Fibroblast of lung (primary cell): Measurements from ENCODE around the gene LACRT. TPM values are rescaled to one million over a fixed set of nuclear protein-coding genes. Genes with fewer than 3 reads are reported as not detected.

ENCODE experiments used
- DNase-seq, 2 donors: peaks; one replicate each; pipeline versions ENCODE4 v3.0.0 to v3.0.0-alpha.2; 2010; ENCODE audit warnings: low read depth in 2 of 2
- H2AFZ ChIP-seq: 2 replicates; pipeline ENCODE4 v1.5.1; 2012; ENCODE audit warnings: low read length, control low read depth, inconsistent platforms
- H3K27ac ChIP-seq: 2 replicates; pipeline ENCODE4 v1.5.1; 2011; ENCODE audit warnings: low read length, control low read depth; ENCODE audit not compliant: insufficient read depth
- H3K27me3 ChIP-seq: 2 replicates; pipeline ENCODE4 v1.5.1; 2011; ENCODE audit warnings: mild to moderate bottlenecking, low read length; ENCODE audit not compliant: control insufficient read depth, insufficient read depth
- H3K36me3 ChIP-seq: 2 replicates; pipeline ENCODE4 v1.5.1; 2011; ENCODE audit warnings: low read length; ENCODE audit not compliant: control insufficient read depth, insufficient read depth
- H3K4me1 ChIP-seq: 2 replicates; pipeline ENCODE4 v1.5.1; 2011; ENCODE audit warnings: low read length; ENCODE audit not compliant: control insufficient read depth, insufficient read depth; ENCODE audit errors: extremely low read depth
- H3K4me2 ChIP-seq: 2 replicates; pipeline ENCODE4 v1.5.1; 2011; ENCODE audit warnings: low read length, control low read depth; ENCODE audit not compliant: insufficient read depth; ENCODE audit errors: extremely low read depth
- H3K4me3 ChIP-seq, 4 experiments: fragments of 200-600 bp in 1 of 4; sonication (generic) in 1 of 4; replicated peaks in 1 of 4; 2 replicates each; pipeline ENCODE4 v1.5.1; 2011 to 2016; ENCODE audit warnings: low read length in 4 of 4, low read depth in 3 of 4, mild to moderate bottlenecking in 3 of 4, control low read depth in 2 of 4, inconsistent platforms in 1 of 4, mixed read lengths in 1 of 4; ENCODE audit not compliant: insufficient read depth in 1 of 4; ENCODE audit errors: control extremely low read depth in 1 of 4
- H3K79me2 ChIP-seq: 2 replicates; pipeline ENCODE4 v1.5.1; 2012; ENCODE audit warnings: mild to moderate bottlenecking, low read length, inconsistent platforms; ENCODE audit not compliant: control insufficient read depth, insufficient read depth
- H3K9ac ChIP-seq: 2 replicates; pipeline ENCODE4 v1.5.1; 2011; ENCODE audit warnings: mild to moderate bottlenecking, low read length, control low read depth; ENCODE audit not compliant: insufficient read depth
- H3K9me3 ChIP-seq: 2 replicates; pipeline ENCODE4 v1.5.1; 2012; ENCODE audit warnings: low read depth, low read length; ENCODE audit not compliant: control insufficient read depth, insufficient read depth
- H4K20me1 ChIP-seq: 2 replicates; pipeline ENCODE4 v1.5.1; 2011; ENCODE audit warnings: low read length; ENCODE audit not compliant: control insufficient read depth, insufficient read depth; ENCODE audit errors: extremely low read depth
- EZH2 ChIP-seq: IDR thresholded peaks from 2 replicates; pipeline ENCODE4 v1.5.1; 2012; ENCODE audit warnings: low read length, control low read depth, mild to moderate bottlenecking; ENCODE audit errors: missing control alignments
- polyA plus RNA-seq, 2 donors: library from polyadenylated mRNA; depleted of rRNA in 1 of 2; stranded (reverse) in 1 of 2; unstranded in 1 of 2; fragments of >200 nt; gene quantifications; 2 replicates each; pipeline ENCODE4 v1.2.1, GENCODE V29; 2011 to 2012; ENCODE audit warnings: missing spikeins in 1 of 2
- total RNA-seq: library from RNA; depleted of rRNA; stranded (reverse); fragments of >200 nt; gene quantifications from 2 replicates; pipeline ENCODE4 v1.2.1, GENCODE V29; 2014
- TF ChIP-seq, protein P1 (sequence below), 2 donors: IDR thresholded peaks in 1 of 2; conservative IDR thresholded peaks in 1 of 2; 1 replicate in 1 of 2; 2 replicates in 1 of 2; pipeline ENCODE4 v1.5.1; 2011 to 2012; ENCODE audit warnings: low read length in 2 of 2, control low read depth in 1 of 2, inconsistent platforms in 1 of 2, low read depth in 1 of 2, mild to moderate bottlenecking in 1 of 2

The LACRT gene
- total and polyA plus RNA-seq, 2 donors (not counting 1 experiment from before 2014, with no cell fraction given), result not detected

GRCh38 chr12:54631551-54631950 lies 3.1 kb downstream of the LACRT start:
- Histone ChIP-seq H3K79me2 (no peaks in the 10 kb centered on the region), H3K4me1 (no peaks in the 10 kb centered on the region), H3K4me3 (no peak overlapping the region), H3K27me3 (no peaks in the 10 kb centered on the region), H4K20me1 (no peaks in the 10 kb centered on the region), H2AFZ (no peak overlapping the region), H3K36me3 (no peaks in the 10 kb centered on the region), H3K9ac (no peak overlapping the region), H3K4me2 (no peak overlapping the region), H3K27ac (no peak overlapping the region), H3K9me3 (no peaks in the 10 kb centered on the region)
- DNase-seq, result no peak
- TF ChIP-seq, protein P1, sequence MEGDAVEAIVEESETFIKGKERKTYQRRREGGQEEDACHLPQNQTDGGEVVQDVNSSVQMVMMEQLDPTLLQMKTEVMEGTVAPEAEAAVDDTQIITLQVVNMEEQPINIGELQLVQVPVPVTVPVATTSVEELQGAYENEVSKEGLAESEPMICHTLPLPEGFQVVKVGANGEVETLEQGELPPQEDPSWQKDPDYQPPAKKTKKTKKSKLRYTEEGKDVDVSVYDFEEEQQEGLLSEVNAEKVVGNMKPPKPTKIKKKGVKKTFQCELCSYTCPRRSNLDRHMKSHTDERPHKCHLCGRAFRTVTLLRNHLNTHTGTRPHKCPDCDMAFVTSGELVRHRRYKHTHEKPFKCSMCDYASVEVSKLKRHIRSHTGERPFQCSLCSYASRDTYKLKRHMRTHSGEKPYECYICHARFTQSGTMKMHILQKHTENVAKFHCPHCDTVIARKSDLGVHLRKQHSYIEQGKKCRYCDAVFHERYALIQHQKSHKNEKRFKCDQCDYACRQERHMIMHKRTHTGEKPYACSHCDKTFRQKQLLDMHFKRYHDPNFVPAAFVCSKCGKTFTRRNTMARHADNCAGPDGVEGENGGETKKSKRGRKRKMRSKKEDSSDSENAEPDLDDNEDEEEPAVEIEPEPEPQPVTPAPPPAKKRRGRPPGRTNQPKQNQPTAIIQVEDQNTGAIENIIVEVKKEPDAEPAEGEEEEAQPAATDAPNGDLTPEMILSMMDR (conservative IDR thresholded peaks at IDR 0.05 in 1 of 2, IDR thresholded peaks at IDR 0.05 in 1 of 2; ENCODE audit: low read depth in 1 of 2, low read length in 2 of 2), result no peak
- TF ChIP-seq EZH2, result no peak

GRCh38 chr12:54629925-54630324 lies 4.8 kb downstream of the LACRT start:
- Histone ChIP-seq H3K4me1 (no peaks in the 10 kb centered on the region), H2AFZ (no peak overlapping the region), H3K27me3 (no peaks in the 10 kb centered on the region), H3K4me2 (no peak overlapping the region), H3K79me2 (no peaks in the 10 kb centered on the region), H4K20me1 (no peaks in the 10 kb centered on the region), H3K9me3 (no peaks in the 10 kb centered on the region), H3K9ac (no peak overlapping the region), H3K36me3 (no peaks in the 10 kb centered on the region), H3K4me3 (no peak overlapping the region), H3K27ac (no peak overlapping the region)
- DNase-seq, result no peak
- TF ChIP-seq EZH2, result no peak
- TF ChIP-seq, protein P1 (conservative IDR thresholded peaks at IDR 0.05 in 1 of 2, IDR thresholded peaks at IDR 0.05 in 1 of 2; ENCODE audit: low read depth in 1 of 2, low read length in 2 of 2), result no peak

DNA sequence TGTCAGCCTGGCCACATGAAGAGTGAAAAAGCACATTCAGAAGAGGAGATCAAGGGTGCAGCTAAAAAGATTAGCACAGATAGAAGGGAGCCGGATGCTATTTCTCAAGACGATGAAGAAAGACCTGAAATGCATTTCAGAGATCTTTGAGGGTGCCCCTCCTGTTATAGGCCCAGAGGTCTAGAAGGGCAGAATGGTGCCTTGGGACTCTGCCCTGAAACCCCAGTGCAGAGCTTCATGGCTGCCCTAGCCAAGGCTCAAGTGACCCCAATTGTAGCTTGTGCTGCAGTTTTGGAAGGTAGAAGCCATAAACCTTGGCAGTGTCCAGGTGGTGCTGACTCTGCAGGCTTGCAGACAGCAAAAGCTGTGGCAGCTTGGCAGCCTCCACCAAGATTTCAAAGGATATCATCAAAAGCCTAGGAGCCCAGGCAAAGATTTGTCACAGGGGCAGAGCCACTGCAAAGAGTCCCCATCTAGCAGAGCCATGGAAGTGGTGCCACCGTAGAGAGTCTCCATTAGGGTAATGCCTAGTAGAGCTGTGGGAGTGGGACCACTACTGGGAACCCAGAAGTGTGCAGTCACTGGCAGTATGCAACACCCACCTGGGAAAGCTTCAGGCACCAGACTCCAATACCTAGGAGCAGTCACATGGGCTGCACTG lies 6.4 kb downstream of the LACRT start:
- H3K79me2 ChIP-seq, result no peaks in the 10 kb centered on the region
- H3K9ac ChIP-seq, result no peak overlapping the region
- H3K27me3 ChIP-seq, result no peaks in the 10 kb centered on the region
- no peak overlapping the region for H3K4me2 ChIP-seq
- H3K9me3 ChIP-seq, result no peaks in the 10 kb centered on the region
- H4K20me1 ChIP-seq, result no peaks in the 10 kb centered on the region
- no peak for TF ChIP-seq EZH2
- TF ChIP-seq, protein P1 (conservative IDR thresholded peaks at IDR 0.05 in 1 of 2, IDR thresholded peaks at IDR 0.05 in 1 of 2; ENCODE audit: low read depth in 1 of 2, low read length in 2 of 2), result no peak
- DNase-seq, result no peak
- H3K27ac ChIP-seq, result no peak overlapping the region
- no peak overlapping the region for H2AFZ ChIP-seq
- H3K36me3 ChIP-seq, result no peaks in the 10 kb centered on the region
- no peak overlapping the region for H3K4me3 ChIP-seq
- no peaks in the 10 kb centered on the region for H3K4me1 ChIP-seq
